LNCAP (cell line): ENCODE measurements around the gene FGF6.

Source experiments
- TF ChIP-seq, protein P1 (sequence below): fragments of 450-650 bp; IDR thresholded peaks from 2 replicates; pipeline ENCODE4 v1.5.1; 2017; ENCODE audit warnings: mild to moderate bottlenecking

Gene FGF6

GRCh38 chr12:4450551-4451112 lies 5.0 kb upstream of the FGF6 start:
- TF ChIP-seq, protein P1, sequence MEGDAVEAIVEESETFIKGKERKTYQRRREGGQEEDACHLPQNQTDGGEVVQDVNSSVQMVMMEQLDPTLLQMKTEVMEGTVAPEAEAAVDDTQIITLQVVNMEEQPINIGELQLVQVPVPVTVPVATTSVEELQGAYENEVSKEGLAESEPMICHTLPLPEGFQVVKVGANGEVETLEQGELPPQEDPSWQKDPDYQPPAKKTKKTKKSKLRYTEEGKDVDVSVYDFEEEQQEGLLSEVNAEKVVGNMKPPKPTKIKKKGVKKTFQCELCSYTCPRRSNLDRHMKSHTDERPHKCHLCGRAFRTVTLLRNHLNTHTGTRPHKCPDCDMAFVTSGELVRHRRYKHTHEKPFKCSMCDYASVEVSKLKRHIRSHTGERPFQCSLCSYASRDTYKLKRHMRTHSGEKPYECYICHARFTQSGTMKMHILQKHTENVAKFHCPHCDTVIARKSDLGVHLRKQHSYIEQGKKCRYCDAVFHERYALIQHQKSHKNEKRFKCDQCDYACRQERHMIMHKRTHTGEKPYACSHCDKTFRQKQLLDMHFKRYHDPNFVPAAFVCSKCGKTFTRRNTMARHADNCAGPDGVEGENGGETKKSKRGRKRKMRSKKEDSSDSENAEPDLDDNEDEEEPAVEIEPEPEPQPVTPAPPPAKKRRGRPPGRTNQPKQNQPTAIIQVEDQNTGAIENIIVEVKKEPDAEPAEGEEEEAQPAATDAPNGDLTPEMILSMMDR: no peak

GRCh38 chr12:4449851-4450221 lies 4.2 kb upstream of the FGF6 start:
- TF ChIP-seq, protein P1: no peak

GRCh38 chr12:4448943-4449850 lies 3.6 kb upstream of the FGF6 start:
- TF ChIP-seq, protein P1: no peak

GRCh38 chr12:4448371-4448940 lies 2.8 kb upstream of the FGF6 start:
- TF ChIP-seq, protein P1: no peak

- TF ChIP-seq, protein P1: no peak
Measured at GRCh38 chr12:4447151-4447550, 1.5 kb upstream of the FGF6 start.

DNA sequence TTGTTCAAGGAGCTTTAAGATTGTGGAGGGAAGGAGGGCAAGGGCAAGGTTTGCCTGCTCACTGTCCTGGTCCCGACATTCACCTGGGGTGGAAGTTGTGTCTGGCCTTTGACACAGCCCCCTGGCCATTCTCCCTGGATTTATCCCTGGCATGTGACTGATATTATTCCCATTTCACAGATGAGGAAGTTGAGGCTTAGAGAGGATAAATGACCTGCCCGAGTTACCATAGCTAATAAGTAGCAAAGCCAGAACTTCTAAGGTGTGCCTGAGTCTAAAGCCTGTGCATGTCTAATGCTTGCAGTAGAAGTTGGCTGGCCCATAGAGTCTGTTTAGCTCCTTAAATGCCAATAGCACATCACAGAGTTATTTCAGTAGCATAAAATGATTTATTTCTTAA lies 720 bp upstream of the FGF6 start:
- TF ChIP-seq, protein P1: no peak

- TF ChIP-seq, protein P1: no peak
Measured at GRCh38 chr12:4444031-4444430, 1.6 kb downstream of the FGF6 start.
